NT2/D1 (cell line): ENCODE data around the gene METTL1.

Experiments used
- DNase-seq: peaks from one replicate; pipeline ENCODE4 v3.0.0-alpha.2; 2011; ENCODE audit warnings: low read depth, low spot score
- H3K27me3 ChIP-seq: 2 replicates; pipeline ENCODE4 v1.6.0; 2011; ENCODE audit warnings: mild to moderate bottlenecking; ENCODE audit not compliant: insufficient read length, insufficient read depth
- H3K36me3 ChIP-seq: 2 replicates; pipeline ENCODE4 v1.6.1; 2011; ENCODE audit warnings: mild to moderate bottlenecking, low read length, mixed read lengths; ENCODE audit not compliant: insufficient read depth, insufficient read length
- H3K4me1 ChIP-seq: 2 replicates; pipeline ENCODE4 v1.5.1; 2011; ENCODE audit not compliant: insufficient read depth, insufficient read length
- H3K4me3 ChIP-seq: 2 replicates; pipeline ENCODE4 v1.5.1; 2011; ENCODE audit warnings: low read depth; ENCODE audit not compliant: insufficient read length
- H3K9ac ChIP-seq: 2 replicates; pipeline ENCODE4 v1.6.0; 2011; ENCODE audit warnings: low read depth; ENCODE audit not compliant: insufficient read length
- H3K9me3 ChIP-seq: 2 replicates; pipeline ENCODE4 v1.5.1; 2011; ENCODE audit warnings: mild to moderate bottlenecking, low read length; ENCODE audit not compliant: insufficient read depth
- SUZ12 ChIP-seq: IDR thresholded peaks from 2 replicates; pipeline ENCODE4 v1.6.1; 2011; ENCODE audit not compliant: insufficient read length, insufficient read depth; ENCODE audit errors: extremely low read depth
- YY1 ChIP-seq: IDR thresholded peaks from 2 replicates; pipeline ENCODE4 v1.6.1; 2011; ENCODE audit not compliant: insufficient read length, insufficient read depth
- ZNF274 ChIP-seq: IDR thresholded peaks from 2 replicates; pipeline ENCODE4 v1.6.1; 2011; ENCODE audit warnings: mild to moderate bottlenecking, low read depth, low read length

Gene METTL1

DNA sequence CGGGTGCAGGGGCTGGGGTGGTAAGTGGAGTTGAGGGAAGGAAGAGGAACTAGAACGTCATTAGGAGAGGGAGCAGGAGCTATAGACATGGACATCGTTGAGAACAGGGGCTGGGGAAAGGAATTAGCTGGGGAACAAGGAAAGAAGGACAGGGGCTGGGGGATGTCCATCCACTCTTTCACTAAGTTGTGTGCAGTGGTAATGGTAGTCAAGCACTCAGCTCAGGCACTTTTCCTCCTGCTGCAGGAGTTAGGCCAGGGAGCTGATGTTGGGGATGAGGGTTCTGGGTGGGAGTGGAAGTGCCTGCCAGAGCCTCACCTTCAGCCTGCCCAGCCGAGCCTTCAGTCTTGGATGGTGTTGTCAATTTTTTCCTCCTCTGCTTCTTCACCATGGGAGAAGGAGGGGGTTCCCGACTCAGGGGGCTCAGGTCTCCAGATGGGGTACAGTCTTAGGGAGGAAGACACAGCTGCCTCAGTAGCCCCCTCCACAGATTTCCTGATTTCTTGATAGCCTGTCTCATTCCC is 42.5 kb downstream of the METTL1 start:
- no peak for DNase-seq
- peaks cover 58% of the 10 kb centered on the region for H3K27me3 ChIP-seq
- H3K4me3 ChIP-seq: no peak overlapping the region
- peaks cover 12% of the 10 kb centered on the region for H3K4me1 ChIP-seq
- peaks cover 4% of the 10 kb centered on the region for H3K36me3 ChIP-seq
- no peak overlapping the region for H3K9ac ChIP-seq
- H3K9me3 ChIP-seq: no peaks in the 10 kb centered on the region
- TF ChIP-seq ZNF274 (no peak), SUZ12 (no peak), YY1 (no peak)

DNA sequence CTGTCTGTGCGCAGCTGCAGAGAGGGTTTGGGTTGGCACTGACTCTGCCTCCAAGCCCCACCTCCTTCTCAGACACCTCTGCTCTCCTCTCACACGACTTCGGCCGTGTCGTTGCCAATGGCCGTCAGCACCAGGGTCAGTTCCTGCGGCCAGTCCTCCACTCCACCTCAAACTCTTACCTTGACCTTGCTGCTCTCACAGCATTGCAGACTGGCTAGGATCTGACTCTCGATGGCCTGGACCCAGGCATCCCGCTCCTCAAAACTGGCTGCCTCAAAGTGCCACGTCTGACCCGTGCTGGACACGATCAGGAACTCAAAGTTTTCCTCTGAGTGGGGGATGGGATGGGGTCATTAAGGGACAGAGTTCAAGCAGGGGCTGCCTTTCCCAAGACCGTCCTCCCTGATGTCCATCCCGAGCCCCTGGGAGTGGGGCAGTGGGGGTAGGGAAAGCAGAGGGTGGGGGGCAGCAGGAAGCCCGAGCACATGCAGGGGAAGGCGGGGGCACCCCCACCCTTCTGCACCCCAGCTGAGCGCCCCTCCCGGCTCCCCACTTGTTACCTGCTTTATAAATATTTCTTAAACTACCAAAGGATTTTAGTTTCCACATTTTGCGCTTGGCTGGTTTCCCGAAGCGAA is 44.0 kb downstream of the METTL1 start:
- Histone ChIP-seq H3K9ac (no peak overlapping the region), H3K36me3 (peaks cover 4% of the 10 kb centered on the region), H3K27me3 (peaks cover 43% of the 10 kb centered on the region), H3K4me1 (peaks cover 12% of the 10 kb centered on the region), H3K9me3 (no peaks in the 10 kb centered on the region), H3K4me3 (no peak overlapping the region)
- no peak for TF ChIP-seq SUZ12
- no peak for TF ChIP-seq YY1
- no peak for TF ChIP-seq ZNF274
- DNase-seq: no peak

GRCh38 chr12:57726884-57727757 is 44.8 kb downstream of the METTL1 start:
- no peaks in the 10 kb centered on the region for H3K9me3 ChIP-seq
- TF ChIP-seq ZNF274: no peak
- TF ChIP-seq SUZ12: no peak
- no peak for TF ChIP-seq YY1
- peak overlapping the region; percentile 79 for H3K4me3 ChIP-seq
- H3K36me3 ChIP-seq: peaks cover 5% of the 10 kb centered on the region
- peaks cover 12% of the 10 kb centered on the region for H3K4me1 ChIP-seq
- peak overlapping the region; percentile 65 for H3K9ac ChIP-seq
- DNase-seq: no peak
- H3K27me3 ChIP-seq: peaks cover 43% of the 10 kb centered on the region

- no peak for TF ChIP-seq SUZ12
- TF ChIP-seq ZNF274: no peak
- no peak for TF ChIP-seq YY1
- peak; percentile 85 for DNase-seq
- Histone ChIP-seq H3K4me1 (peaks cover 12% of the 10 kb centered on the region), H3K9me3 (no peaks in the 10 kb centered on the region), H3K4me3 (peak overlapping the region; percentile 79), H3K9ac (peak overlapping the region; percentile 65), H3K27me3 (peaks cover 36% of the 10 kb centered on the region), H3K36me3 (peaks cover 12% of the 10 kb centered on the region)
Observed at GRCh38 chr12:57726151-57726883, 45.6 kb downstream of the METTL1 start.

GRCh38 chr12:57725851-57726150 is 46.1 kb downstream of the METTL1 start:
- H3K9ac ChIP-seq: peak overlapping the region; percentile 68
- TF ChIP-seq SUZ12 (no peak), YY1 (no peak), ZNF274 (no peak)
- peaks cover 17% of the 10 kb centered on the region for H3K36me3 ChIP-seq
- no peaks in the 10 kb centered on the region for H3K9me3 ChIP-seq
- H3K4me3 ChIP-seq: peak overlapping the region; percentile 79
- DNase-seq: no peak
- peaks cover 12% of the 10 kb centered on the region for H3K4me1 ChIP-seq
- peaks cover 34% of the 10 kb centered on the region for H3K27me3 ChIP-seq

DNA sequence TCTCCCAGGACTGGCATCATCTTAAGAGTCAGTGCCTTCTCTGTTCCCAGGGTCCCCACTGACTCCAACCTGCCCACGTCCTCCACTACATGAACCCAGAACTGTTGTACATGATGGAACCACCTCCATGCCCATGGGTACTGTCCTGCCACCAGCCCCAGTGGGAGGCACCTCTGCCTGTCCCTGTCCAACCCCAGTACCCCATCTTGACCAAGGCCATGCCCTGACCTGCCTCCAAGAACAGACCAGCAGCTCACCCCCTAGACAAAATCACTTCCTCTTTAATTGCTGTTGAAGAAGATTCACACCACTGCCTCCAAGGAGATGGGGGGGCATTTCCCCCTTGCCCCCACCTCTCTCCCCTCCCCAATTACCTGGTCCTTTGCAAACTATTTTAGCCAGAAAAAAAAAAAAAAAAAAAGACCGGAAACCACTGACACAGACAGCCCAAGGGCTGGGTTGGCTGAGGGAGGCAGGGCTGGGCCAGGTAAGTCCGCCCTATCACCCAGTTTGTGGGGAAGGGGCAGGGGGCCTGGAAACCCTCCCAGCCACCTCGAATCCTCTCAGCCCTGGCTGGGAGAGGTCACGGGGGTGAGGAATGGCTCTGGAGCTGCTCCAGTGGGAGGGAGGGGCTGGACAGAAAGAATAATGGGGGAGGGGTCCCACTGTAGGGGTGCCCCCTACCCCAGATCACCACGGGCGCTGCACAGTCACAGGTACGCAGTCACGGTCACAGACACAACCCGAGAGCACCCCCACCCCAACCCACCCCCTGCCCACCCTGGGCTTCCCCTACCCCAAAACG is 46.8 kb downstream of the METTL1 start:
- Histone ChIP-seq H3K9ac (no peak overlapping the region), H3K4me1 (peaks cover 12% of the 10 kb centered on the region), H3K36me3 (peaks cover 24% of the 10 kb centered on the region), H3K4me3 (no peak overlapping the region), H3K27me3 (peaks cover 30% of the 10 kb centered on the region), H3K9me3 (no peaks in the 10 kb centered on the region)
- TF ChIP-seq SUZ12 (no peak), YY1 (no peak), ZNF274 (no peak)
- no peak for DNase-seq
